ENCODE measurements around the gene HCAR3. TPM values are rescaled to one million over a fixed set of nuclear protein-coding genes. Genes with fewer than 3 reads are reported as not detected.

HCAR3 gene
- total and polyA plus RNA-seq, 2 of the 8 experiments (the other 6 are each of a cell fraction or from before 2014, with no cell fraction given) = not detected

GRCh38 chr12:122687086-122687485 is 29.5 kb downstream of the HCAR3 start:
- POLR2A ChIA-PET (ENCODE audit: partially characterized antibody) = no interaction called here
- H2BK15ac ChIP-seq (ENCODE audit: low read length) = no peak overlapping the region
- no peaks in the 10 kb centered on the region for H3K79me2 ChIP-seq (ENCODE audit: control insufficient read depth in 1 of 2, insufficient read depth in 2 of 2, low read length in 2 of 2)
- no peak overlapping the region for H4K91ac ChIP-seq (replicated peaks; ENCODE audit: insufficient read length, low read length)
- no peak overlapping the region for H3K27ac ChIP-seq (ENCODE audit: low read depth, low read length)
- no peak overlapping the region for H4K5ac ChIP-seq (ENCODE audit: insufficient read length, low read depth, low read length)
- no peaks in the 10 kb centered on the region for H3K9me3 ChIP-seq (ENCODE audit: insufficient read depth in 2 of 2, low read depth in 1 of 2, low read length in 1 of 2)
- no peak overlapping the region for H3K4ac ChIP-seq (replicated peaks; ENCODE audit: insufficient read length, low read depth, low read length)
- H3K23ac ChIP-seq (ENCODE audit: insufficient read length) = no peak overlapping the region
- no peak overlapping the region for H2AK5ac ChIP-seq (ENCODE audit: low read depth, low read length)
- no peak overlapping the region for H3K9ac ChIP-seq (replicated peaks in 1 of 4; ENCODE audit: extremely low read depth in 1 of 4, low read depth in 3 of 4, low read length in 3 of 4)
- H4K8ac ChIP-seq (ENCODE audit: extremely low read depth, insufficient read depth, low read length) = no peak overlapping the region
- H3K79me1 ChIP-seq (ENCODE audit: low read depth, low read length) = no peaks in the 10 kb centered on the region
- H3K4me2 ChIP-seq (ENCODE audit: insufficient read depth in 1 of 2, low read depth in 2 of 2, low read length in 2 of 2) = no peak overlapping the region
- H2BK120ac ChIP-seq (replicated peaks; ENCODE audit: low read depth, low read length) = no peak overlapping the region
- H3K4me1 ChIP-seq (replicated peaks in 1 of 4; ENCODE audit: control insufficient read depth in 3 of 4, insufficient read depth in 4 of 4, low read length in 3 of 4) = no peaks in the 10 kb centered on the region; a peak in 1 of 7 replicates
- WGBS, 2 experiments (ENCODE audit: extremely low coverage in 1 of 2, insufficient coverage in 1 of 2, insufficient read length in 1 of 2, insufficient replicate concordance in 2 of 2, low coverage in 1 of 2, low lambda C conversion rate in 2 of 2, missing lambda C conversion rate in 1 of 2) = 89% methylated on average over 5 of the region's 5 CpGs; no CpG with 5 or more reads in 1 of the 2 experiments
- no peak overlapping the region for H2AFZ ChIP-seq (ENCODE audit: low read length)
- H3K36me3 ChIP-seq (ENCODE audit: control insufficient read depth in 2 of 4, insufficient read depth in 4 of 4, low read length in 3 of 4) = no peaks in the 10 kb centered on the region
- H3K27me3 ChIP-seq (replicated peaks in 1 of 4; ENCODE audit: control insufficient read depth in 3 of 4, extremely low read depth in 1 of 4, insufficient read depth in 3 of 4, low read length in 3 of 4) = no peaks in the 10 kb centered on the region
- H2BK5ac ChIP-seq (ENCODE audit: low read depth, low read length) = no peak overlapping the region
- H4K20me1 ChIP-seq (replicated peaks in 1 of 2; ENCODE audit: control insufficient read depth in 1 of 2, insufficient read depth in 2 of 2, low read length in 2 of 2) = no peaks in the 10 kb centered on the region
- FAIRE-seq (no peak), DNase-seq (ENCODE audit: low read depth in 1 of 2, low spot score in 2 of 2) (no peak)
- no peaks in the 10 kb centered on the region for H3K23me2 ChIP-seq (ENCODE audit: low read depth, low read length)
- H3K18ac ChIP-seq (ENCODE audit: extremely low read depth, low read length) = no peak overlapping the region
- H2BK20ac ChIP-seq (ENCODE audit: low read length) = no peak overlapping the region
- no peak overlapping the region for H3K56ac ChIP-seq (replicated peaks; ENCODE audit: insufficient read length, low read depth, low read length)
- H3K4me3 ChIP-seq (ENCODE audit: extremely low read depth in 1 of 4, insufficient read depth in 2 of 4, low read depth in 3 of 4, low read length in 4 of 4) = no peak overlapping the region
- H2BK12ac ChIP-seq (ENCODE audit: low read depth, low read length) = no peak overlapping the region
- CTCF ChIA-PET (ENCODE audit: partially characterized antibody) = no interaction called here
- H3K14ac ChIP-seq (ENCODE audit: insufficient read length) = no peak overlapping the region
- TF ChIP-seq, protein P1, sequence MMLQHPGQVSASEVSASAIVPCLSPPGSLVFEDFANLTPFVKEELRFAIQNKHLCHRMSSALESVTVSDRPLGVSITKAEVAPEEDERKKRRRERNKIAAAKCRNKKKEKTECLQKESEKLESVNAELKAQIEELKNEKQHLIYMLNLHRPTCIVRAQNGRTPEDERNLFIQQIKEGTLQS (IDR thresholded peaks at IDR 0.05; ENCODE audit: insufficient read depth, low read depth, low read length) = no peak
- TF ChIP-seq TAF7 (optimal IDR thresholded peaks at IDR 0.05; ENCODE audit: borderline replicate concordance, low read depth, low read length) = no peak
- no peak for TF ChIP-seq POLR2A (IDR thresholded peaks at IDR 0.05; ENCODE audit: control extremely low read depth in 1 of 2, low read depth in 2 of 2, low read length in 2 of 2)
- no peak for TF ChIP-seq EGR1 (IDR thresholded peaks at IDR 0.05; ENCODE audit: borderline replicate concordance, low read depth, low read length)
- TF ChIP-seq EP300 (IDR thresholded peaks at IDR 0.05; ENCODE audit: borderline replicate concordance in 1 of 2, low read depth in 2 of 2, low read length in 2 of 2) = no peak
- no peak for TF ChIP-seq POU5F1 (IDR thresholded peaks at IDR 0.05; ENCODE audit: low read depth, low read length)
- no peak for TF ChIP-seq SIRT6 (IDR thresholded peaks at IDR 0.05; ENCODE audit: low read length)
- no peak for TF ChIP-seq BACH1 (IDR thresholded peaks at IDR 0.05; ENCODE audit: low read length)
- TF ChIP-seq POLR2AphosphoS5 (IDR thresholded peaks at IDR 0.05; ENCODE audit: low read depth, low read length) = no peak
- TF ChIP-seq CTCF (IDR thresholded peaks at IDR 0.05; ENCODE audit: control extremely low read depth in 1 of 3, insufficient read depth in 1 of 3, low read depth in 1 of 3, low read length in 3 of 3) = no peak
- no peak for TF ChIP-seq SAP30 (IDR thresholded peaks at IDR 0.05; ENCODE audit: insufficient read depth, insufficient replicate concordance, low read length)
- no peak for TF ChIP-seq RFX5 (IDR thresholded peaks at IDR 0.05; ENCODE audit: borderline replicate concordance, low read depth, low read length)

Data from H1 (cell line).